Liver (tissue), 3 donors: ENCODE measurements around the gene EVA1B.

Experiments used
- JUND ChIP-seq, 2 donors: IDR thresholded peaks; 2 replicates each; pipeline ENCODE4 v1.6.1; 2016; ENCODE audit warnings: antibody characterized with exemption in 2 of 2
- RAD21 ChIP-seq, 2 donors: IDR thresholded peaks; 2 replicates each; pipeline ENCODE4 v1.6.1; 2016; ENCODE audit warnings: antibody characterized with exemption in 2 of 2, mild to moderate bottlenecking in 2 of 2
- TF ChIP-seq, protein P1 (sequence below): fragments of 150-350 bp; IDR thresholded peaks from 2 replicates; pipeline ENCODE4 v1.5.1; 2017; ENCODE audit warnings: improper control_type of control experiment, low read depth, low read length; ENCODE audit not compliant: missing input control
- TF ChIP-seq, protein P2 (sequence below): IDR thresholded peaks from 2 replicates; pipeline ENCODE4 v1.6.1; 2016; ENCODE audit warnings: antibody characterized with exemption
- donor health status: healthy.
- donor health status: healthy.

DNA sequence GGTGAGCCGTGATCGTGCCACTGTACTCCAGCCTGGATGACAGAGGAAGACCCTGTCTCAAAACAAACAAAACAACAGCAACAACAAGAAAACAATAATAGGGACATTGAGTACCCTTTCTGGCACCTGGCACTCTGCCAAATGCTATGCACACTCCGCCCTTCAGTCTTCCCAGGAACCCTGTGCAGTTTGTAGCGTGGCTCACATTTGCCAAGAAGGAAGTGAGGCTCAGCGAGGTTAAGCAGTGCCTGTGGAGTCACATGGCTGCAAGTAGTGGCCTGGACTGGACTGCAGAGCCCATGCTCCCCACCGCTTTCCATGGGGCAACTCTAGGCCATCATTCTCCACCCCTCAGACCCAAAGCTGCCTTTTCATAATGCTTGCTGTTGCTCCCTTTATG, 5.3 kb upstream of the EVA1B start:
- TF ChIP-seq, protein P1, sequence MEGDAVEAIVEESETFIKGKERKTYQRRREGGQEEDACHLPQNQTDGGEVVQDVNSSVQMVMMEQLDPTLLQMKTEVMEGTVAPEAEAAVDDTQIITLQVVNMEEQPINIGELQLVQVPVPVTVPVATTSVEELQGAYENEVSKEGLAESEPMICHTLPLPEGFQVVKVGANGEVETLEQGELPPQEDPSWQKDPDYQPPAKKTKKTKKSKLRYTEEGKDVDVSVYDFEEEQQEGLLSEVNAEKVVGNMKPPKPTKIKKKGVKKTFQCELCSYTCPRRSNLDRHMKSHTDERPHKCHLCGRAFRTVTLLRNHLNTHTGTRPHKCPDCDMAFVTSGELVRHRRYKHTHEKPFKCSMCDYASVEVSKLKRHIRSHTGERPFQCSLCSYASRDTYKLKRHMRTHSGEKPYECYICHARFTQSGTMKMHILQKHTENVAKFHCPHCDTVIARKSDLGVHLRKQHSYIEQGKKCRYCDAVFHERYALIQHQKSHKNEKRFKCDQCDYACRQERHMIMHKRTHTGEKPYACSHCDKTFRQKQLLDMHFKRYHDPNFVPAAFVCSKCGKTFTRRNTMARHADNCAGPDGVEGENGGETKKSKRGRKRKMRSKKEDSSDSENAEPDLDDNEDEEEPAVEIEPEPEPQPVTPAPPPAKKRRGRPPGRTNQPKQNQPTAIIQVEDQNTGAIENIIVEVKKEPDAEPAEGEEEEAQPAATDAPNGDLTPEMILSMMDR = no peak
- no peak for TF ChIP-seq RAD21 (IDR thresholded peaks at IDR 0.05)
- TF ChIP-seq, protein P2, sequence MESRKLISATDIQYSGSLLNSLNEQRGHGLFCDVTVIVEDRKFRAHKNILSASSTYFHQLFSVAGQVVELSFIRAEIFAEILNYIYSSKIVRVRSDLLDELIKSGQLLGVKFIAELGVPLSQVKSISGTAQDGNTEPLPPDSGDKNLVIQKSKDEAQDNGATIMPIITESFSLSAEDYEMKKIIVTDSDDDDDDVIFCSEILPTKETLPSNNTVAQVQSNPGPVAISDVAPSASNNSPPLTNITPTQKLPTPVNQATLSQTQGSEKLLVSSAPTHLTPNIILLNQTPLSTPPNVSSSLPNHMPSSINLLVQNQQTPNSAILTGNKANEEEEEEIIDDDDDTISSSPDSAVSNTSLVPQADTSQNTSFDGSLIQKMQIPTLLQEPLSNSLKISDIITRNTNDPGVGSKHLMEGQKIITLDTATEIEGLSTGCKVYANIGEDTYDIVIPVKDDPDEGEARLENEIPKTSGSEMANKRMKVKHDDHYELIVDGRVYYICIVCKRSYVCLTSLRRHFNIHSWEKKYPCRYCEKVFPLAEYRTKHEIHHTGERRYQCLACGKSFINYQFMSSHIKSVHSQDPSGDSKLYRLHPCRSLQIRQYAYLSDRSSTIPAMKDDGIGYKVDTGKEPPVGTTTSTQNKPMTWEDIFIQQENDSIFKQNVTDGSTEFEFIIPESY = no peak
- no peak for TF ChIP-seq JUND (IDR thresholded peaks at IDR 0.05)
